HG03066 (cell line): ENCODE measurements around the gene CAMLG.
"Not testable (repeated sequence)": the region's sequence is repeated elsewhere in the genome, so short reads cannot be mapped to it uniquely, and the experiment has no call there.

Source experiments
- ATAC-seq: cut with Tn5 transposase; IDR thresholded peaks from one replicate; pipeline ENCODE4 v1.9.1; 2021; ENCODE audit warnings: low read depth; ENCODE audit not compliant: unreplicated experiment

Gene CAMLG

DNA sequence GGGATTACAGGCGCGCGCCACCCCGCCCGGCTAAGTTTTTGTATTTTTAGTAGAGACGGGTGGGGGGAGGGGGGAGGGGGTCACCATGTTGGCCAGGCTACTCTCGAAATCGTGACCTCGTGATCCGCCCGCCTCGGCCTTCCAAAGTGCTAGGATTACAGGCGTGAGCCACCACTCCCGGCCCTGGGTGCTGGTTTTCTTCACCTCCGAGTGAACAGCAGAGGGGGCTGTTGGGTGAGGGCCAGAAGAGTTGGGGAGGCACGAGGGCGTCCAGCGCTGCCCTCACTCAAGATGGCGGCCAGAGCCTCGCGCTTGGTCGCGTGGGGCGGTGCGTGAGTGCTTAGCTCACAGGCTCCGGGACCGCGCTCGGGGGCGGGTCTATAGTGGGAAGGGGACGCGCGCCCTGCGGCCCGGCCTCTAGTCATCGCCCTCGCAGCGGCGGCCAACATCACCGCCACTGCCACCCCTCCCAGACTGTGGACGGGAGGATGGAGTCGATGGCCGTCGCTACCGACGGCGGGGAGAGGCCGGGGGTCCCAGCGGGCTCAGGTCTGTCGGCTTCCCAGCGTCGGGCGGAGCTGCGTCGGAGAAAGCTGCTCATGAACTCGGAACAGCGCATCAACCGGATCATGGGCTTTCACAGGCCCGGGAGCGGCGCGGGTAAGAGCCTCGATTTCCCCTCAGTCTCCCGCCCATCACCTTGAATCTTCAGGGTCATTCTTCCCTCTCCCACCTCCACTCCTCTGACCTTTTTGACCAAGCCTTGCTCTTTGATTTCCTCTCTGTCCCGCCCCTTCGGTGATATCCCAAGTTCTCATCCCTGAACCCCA is at the start of gene CAMLG:
Gene CAMLG, plus strand, starts transcription at position 416 of the 830 bp plus-strand sequence. Its CDS starts 73 bp downstream, at position 489.
- peak; percentile 93 for ATAC-seq

DNA sequence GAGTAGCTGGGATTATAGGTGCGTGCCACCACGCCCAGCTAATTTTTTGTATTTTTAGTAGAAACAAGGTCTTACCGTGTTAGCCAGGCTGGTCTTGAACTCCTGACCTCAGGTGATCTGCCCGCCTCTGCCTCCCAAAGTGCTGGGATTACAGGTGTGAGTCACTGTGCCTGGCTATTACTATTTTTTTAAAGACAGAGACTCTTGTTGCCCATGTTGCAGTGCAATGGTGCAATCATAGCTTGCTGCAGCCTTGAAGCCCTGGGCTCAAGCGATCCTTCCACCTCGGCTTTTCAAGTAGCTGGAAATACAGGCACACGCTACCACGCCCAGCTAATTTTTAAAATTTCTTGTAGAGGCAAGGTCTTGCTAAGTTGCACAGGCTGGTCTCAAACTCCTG is 48.2 kb upstream of the CAMLG start:
- ATAC-seq = not testable (repeated sequence)

DNA sequence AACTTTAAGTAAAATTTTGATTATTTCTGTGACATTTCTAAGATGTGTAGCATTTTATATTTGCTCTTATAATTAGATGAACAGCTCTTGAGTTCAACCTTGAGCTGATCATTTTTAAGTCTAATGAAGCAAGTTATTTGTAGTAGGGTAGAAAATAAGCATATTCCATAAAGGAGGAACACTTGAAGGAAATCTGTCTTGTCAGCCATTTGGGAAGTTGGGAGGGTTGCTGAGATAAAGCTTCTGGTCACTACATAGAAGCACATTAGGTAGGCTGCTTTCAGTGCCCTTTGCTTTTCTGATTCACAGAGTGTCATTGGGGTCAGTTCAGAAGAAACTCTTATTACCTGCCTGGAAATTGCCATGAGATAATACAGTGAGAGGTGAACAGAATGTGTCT is 45.6 kb upstream of the CAMLG start:
- no peak for ATAC-seq

DNA sequence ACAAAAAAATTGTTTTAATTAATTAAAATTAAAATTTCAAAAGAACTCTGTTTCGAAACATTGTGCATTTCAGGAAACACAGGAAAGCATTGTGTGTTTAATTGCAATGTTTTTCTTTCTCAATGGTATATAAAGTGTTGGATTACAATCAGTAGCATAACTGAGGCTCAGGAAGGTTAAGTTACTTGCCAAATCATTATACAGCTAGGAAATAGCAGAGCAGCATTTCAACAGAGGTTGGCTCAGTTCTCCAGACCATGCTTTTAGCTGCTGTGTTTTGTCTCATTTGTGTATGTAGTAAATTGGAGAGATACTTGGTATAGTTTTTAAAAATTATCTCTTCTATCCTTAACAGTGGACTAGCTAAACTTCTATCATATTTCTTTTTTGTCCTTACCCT is 30.0 kb upstream of the CAMLG start:
- ATAC-seq = no peak

DNA sequence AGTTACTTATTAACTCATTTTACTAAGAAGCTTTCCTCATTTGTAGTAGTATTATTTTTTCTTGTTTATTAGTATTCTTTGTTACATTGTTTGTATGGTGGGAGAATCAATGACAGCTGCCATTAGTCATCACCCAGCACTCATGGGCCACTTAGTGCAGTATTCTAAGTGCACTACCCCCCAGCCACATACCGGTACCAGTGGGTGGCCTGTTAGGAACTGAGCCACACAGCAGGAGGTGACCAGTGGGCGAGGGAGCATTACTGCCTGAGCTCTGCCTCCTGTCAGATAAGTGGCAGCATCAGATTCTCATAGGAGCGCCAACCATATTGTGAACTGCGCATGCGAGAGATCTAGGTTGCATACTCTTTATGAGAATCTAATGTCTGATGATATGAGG is 24.2 kb upstream of the CAMLG start:
- no peak for ATAC-seq

DNA sequence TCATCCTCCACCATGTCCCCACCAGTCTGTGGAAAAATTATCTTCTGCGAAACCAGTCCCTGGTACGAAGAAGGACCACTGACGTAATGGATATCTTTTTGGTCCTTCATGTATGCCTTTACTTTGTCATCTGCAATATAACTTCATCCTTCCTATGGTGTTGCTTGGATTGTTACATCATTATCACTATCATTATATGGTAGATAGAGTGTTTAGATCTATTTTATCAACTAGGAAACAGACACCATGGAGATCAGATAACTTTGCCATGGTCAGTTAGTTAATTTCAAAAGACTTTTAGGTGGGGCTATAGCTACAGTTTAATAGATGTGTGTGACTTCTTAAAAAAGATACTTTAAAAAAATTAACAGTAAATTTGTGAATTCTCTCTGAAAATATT is 23.8 kb upstream of the CAMLG start:
- ATAC-seq = no peak

DNA sequence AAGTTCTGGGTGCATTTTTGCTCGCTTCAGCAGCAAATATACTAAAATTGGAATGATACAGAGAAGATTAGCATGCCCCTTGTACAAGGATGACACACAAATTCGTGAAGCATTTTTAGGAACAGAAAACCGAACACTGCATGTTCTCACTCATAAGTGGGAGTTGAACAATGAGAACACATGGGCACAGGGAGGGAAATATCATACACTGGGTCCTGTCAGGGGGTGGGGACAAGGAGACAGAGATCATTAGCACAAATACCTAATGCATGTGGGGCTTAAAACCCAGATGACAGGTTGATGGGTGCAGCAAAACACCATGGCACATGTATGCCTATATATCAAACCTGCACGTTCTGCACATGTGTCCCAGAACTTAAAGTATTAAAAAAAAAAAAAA is 22.9 kb upstream of the CAMLG start:
- ATAC-seq = not testable (repeated sequence)

DNA sequence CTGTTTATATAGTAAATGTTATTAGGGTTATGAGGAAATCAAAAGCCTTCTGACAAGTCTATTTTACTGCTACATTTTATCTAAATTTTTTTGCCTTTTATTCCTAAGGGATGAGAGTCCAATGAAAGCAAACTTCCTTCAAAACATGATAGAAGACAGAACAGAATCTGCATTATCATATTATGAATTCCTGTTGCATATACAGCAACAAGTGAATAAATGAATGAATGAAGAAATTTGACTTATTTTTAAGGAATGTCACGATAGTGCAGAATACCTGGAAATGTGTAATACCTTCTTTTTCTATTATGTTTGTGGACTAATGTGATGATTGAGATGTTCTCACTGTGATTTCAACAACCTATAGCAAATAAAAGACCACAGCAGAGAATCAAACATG is 13.5 kb upstream of the CAMLG start:
- ATAC-seq = no peak

DNA sequence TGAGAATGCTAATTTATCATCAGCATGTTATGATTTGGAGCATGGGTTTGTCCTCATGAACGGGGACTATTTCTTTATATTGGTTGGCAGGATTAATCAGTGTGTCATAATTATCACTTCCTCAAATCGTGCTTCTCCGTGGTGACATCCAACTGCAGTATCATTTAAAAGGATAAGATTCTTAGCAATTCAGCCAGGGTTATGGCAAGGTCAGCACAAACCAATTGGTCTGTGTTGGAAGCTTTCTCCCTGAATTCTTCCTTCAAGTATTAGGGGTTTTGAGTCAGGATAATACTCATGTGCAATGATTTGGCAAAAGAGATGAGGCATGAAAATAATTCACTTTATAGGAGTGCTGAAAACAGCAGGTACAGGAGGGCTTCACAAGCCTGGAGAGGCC is 5.5 kb upstream of the CAMLG start:
- no peak for ATAC-seq

DNA sequence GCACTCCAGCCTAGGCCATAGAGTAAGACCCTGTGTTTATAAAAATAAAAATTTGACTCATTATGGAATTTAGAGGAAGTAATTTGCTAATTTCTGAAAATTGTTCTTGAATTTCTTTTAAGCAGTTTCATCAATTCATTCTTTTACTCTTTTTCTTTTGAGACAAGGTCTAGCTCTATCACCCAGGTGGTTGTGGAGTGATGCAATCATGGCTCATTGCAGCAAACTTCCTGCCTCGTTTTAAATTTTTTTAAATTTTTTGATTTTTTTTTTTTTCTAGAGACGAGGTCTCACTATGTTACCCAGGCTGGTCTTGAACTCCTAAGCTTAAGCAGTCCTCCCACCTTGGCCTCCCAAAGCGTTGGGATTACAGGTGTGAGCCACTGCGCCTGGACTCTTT is 3.1 kb upstream of the CAMLG start:
- ATAC-seq = no peak

DNA sequence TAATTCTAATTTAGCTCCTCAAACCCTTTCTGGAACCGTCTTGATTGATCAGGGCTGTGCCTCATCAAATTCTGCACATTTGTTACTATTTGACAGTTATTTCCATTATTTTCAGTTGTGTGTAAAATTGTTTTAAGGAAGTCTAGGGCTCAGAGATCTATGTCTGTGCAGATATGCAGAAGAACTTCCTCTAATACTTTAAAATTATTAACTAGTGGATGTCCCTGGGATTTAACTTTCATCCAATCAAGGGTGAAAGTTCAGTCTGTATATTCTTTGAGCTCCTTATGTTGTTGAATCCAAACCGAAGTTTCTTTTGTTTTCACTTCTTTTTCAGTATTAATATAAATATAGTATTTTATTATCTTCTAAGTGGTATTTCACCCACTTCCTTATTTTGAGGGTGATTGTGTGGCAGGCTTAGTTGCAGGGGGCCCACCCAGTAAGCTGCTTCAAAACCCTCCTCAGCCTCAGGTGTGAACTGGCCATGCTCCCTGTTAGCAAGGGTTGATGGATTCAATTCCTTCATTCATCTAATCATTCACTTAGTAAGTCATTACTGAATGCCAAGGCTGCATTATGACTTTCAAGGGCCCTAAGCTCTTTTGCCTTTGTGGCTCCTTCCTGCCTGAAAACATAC is 2.1 kb upstream of the CAMLG start:
- ATAC-seq = no peak

DNA sequence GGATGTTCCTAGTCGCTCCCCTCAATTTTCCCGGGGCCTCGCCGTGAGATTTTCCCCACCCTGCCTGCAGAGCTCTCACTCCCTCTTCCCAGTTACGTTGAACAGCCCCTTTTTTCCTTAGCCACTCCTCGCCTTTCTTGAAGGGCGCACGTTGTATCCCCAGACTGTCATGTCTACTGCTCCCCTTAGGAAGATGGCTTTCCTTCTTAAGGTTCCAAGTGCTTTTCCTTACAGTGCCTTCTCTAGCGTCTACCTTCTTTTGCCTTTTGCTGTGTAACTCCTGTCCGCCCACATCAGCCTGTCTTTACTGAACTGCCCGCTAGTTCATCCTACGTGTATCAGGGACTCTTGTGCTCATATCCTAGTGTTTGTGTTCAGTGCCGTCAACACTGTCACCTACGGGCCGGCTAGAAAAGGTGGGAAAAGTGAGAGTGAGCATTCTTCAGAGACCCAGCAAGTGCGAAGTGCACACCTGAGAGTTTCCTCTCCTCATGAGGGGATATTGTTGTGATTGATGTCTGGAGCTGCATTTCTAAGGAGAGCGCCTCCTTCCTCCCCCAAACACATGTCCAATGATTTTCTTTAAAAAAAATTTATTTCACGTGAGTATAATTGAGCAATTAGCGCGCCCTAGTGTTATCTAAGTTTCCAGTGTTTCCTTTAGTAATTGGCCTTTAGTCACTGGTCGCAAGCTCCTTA is 764 bp downstream of the CAMLG start:
- no peak for ATAC-seq

DNA sequence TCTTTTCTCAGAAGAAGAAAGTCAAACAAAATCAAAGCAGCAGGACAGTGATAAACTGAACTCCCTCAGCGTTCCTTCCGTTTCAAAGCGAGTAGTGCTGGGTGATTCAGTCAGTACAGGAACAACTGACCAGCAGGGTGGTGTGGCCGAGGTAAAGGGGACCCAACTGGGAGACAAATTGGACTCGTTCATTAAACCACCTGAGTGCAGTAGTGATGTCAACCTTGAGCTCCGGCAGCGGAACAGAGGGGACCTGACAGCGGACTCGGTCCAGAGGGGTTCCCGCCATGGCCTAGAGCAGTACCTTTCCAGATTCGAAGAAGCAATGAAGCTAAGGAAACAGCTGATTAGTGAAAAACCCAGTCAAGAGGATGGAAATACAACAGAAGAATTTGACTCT is 2.7 kb downstream of the CAMLG start:
- no peak for ATAC-seq

DNA sequence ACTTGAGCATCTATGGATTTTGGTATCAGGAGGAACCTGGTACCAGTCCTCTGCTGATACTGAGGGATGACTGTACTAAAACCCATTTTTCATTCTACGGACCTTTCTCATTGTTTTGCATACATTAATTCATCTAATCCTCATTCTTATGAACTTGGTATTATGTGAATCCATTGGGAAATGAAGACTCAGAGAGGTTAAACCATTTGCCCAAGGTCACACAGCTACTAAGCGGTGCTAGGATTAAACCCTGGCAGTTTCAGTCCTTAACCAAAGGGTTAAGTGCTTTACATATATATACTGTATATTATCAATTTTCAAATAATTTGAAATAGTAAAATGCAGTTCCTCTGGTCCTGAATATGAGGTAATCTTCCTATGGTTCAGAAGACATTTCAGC is 3.8 kb downstream of the CAMLG start:
- no peak for ATAC-seq

DNA sequence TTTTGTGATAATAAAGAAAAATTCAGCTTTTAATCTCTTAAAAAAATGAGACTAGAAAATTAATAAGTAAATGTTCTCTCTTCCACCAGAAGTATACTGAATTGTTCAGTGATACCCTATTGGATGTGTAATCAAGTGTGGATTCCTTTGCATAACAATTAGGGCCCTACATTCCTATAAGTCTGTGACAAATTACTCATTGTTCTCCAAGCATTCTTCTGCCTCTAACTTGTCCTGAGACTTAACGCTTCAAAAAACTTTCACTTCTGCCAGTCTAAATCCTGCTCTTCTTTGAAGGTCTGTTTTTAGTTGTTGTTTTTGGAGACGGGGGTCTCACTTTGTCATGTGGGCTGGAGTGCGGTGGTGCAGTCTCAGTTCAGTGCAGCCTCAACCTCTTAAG is 11.1 kb downstream of the CAMLG start:
- ATAC-seq = no peak

DNA sequence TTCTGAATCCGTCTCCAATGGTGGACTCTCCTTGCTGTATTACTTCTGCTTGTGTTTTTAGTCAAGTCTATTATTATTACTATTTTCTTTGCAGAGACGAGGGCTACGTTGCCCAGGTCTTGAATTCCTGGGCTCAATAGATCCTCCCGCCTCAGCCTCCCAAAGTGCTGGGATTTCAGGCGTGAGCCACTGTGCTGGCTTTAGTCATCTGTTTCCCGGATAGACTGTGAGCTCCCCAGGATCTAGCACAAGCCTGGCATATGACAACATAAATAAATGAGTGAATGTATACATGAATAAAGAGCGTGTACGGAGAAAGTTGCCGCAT is 19.8 kb downstream of the CAMLG start:
- ATAC-seq = peak; percentile 29

DNA sequence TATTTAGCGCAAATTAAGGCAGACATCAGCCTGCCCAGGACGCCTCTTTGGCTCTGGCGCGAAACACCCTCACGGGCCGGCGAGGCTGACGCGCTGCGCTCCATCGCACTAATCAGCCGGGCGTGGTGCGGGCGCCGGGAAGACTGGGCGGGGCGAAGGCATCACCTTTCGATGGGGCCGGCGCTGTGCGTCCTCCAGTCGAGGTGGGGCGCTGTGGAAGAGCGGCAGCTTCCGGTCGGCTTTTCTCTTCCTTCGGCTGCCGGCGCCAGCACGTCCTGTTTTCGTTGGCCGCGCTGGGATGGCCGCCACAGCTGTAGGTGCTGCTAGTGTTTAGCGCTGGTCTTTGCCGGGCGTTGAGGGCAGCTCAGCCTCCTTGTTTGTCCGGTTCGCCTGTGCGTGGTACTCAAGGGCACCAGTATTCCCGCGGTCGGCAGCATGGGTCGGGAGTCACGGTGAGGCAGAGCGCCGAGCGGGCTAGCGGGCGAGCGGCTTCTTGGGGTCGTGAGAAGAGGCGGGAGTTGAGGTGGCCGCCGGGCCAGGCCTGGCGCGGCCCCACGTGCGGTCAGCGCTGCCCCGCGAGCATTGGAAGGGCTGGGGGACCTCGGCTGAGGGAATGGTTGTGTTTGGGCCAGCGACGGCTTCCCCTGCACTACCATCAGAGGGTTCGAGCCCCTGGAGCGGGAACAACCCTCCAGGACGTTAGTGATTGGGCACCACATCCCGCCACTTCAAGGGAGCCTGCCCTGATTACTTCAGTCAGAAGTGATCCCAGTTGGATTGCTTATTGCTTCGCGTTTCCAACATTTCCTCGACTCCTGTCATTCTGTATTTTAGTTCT is 20.4 kb downstream of the CAMLG start, which contains the start of gene DDX46:
Gene DDX46, plus strand, starts transcription at position 276 of the 838 bp plus-strand sequence. Its CDS starts 160 bp downstream, at position 436.
- peak; percentile 97 for ATAC-seq

DNA sequence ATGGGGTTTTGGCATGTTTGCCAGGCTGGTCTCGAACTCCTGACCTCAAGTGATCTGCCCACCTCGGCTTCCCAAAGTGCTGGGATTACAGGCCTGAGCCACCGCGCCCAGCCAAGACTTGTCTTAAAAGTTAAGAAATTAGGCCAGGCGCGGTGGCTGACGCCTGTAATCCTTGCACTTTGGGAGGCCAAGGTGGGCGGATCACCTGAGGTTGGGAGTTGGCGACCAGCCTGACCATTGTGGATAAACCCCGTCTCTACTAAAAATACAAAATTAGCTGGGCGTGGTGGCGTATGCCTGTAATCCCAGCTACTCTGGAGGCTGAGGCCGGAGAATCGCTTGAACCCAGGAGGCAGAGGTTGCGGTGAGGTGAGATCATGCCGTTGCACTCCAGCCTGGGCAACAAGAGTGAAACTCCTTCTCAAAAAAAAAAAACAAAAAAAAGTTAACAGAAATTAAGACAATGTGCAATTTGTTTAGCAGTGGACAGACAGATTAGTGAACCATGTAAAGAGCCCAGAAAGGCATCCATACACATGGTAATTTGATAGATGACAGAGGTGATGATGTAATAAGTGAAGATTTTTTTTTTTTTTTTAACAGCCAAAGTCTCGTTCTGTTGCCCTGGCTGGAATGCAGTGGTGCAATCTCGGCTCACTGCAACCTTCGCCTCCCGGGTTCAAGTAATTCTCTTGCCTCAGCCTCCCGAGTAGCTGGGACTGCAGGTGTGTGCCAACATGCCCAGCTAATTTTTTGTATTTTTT is 29.4 kb downstream of the CAMLG start:
- not testable (repeated sequence) for ATAC-seq

DNA sequence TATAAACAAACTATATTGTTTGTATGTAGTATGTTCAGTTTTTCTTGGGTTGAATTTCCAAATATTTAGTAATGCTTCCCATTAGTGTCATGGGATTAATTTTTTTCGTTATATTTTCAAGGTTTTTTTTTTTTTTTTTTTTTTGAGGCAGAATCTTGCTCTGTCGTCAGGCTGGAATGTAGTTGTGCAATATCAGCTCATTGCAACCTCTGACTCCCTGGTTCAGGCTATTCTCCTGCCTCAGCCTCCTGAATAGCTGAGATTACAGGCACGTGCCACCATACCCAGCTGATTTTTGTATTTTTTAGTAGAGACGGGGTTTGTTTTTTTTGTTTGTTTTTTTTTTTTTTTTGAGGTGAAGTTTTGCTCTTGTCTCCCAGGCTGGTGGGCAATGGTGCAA is 30.9 kb downstream of the CAMLG start:
- no peak for ATAC-seq
